ENCODE measurements around the gene MYZAP.

- no peak for TF ChIP-seq POLR2AphosphoS5 (IDR thresholded peaks at IDR 0.05; ENCODE audit: low read depth, low read length)
- TF ChIP-seq, protein P1, sequence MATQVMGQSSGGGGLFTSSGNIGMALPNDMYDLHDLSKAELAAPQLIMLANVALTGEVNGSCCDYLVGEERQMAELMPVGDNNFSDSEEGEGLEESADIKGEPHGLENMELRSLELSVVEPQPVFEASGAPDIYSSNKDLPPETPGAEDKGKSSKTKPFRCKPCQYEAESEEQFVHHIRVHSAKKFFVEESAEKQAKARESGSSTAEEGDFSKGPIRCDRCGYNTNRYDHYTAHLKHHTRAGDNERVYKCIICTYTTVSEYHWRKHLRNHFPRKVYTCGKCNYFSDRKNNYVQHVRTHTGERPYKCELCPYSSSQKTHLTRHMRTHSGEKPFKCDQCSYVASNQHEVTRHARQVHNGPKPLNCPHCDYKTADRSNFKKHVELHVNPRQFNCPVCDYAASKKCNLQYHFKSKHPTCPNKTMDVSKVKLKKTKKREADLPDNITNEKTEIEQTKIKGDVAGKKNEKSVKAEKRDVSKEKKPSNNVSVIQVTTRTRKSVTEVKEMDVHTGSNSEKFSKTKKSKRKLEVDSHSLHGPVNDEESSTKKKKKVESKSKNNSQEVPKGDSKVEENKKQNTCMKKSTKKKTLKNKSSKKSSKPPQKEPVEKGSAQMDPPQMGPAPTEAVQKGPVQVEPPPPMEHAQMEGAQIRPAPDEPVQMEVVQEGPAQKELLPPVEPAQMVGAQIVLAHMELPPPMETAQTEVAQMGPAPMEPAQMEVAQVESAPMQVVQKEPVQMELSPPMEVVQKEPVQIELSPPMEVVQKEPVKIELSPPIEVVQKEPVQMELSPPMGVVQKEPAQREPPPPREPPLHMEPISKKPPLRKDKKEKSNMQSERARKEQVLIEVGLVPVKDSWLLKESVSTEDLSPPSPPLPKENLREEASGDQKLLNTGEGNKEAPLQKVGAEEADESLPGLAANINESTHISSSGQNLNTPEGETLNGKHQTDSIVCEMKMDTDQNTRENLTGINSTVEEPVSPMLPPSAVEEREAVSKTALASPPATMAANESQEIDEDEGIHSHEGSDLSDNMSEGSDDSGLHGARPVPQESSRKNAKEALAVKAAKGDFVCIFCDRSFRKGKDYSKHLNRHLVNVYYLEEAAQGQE (IDR thresholded peaks at IDR 0.05; ENCODE audit: insufficient read depth in 1 of 2, low read depth in 2 of 2, low read length in 2 of 2) = no peak
- TF ChIP-seq SIN3A (IDR thresholded peaks at IDR 0.05; ENCODE audit: borderline replicate concordance, insufficient read depth, low read length) = no peak
- TF ChIP-seq TAF1 (IDR thresholded peaks at IDR 0.05; ENCODE audit: borderline replicate concordance, insufficient read depth, low read length) = no peak
- no peak for TF ChIP-seq FOXP2 (optimal IDR thresholded peaks at IDR 0.05; ENCODE audit: borderline replicate concordance, extremely low read depth, extremely low read length, insufficient read depth)
Measured at GRCh38 chr15:57600197-57600596, 8.5 kb downstream of the MYZAP start.
